ENCODE results near the gene UBE2K.
"Not testable (repeated sequence)": the region's sequence is repeated elsewhere in the genome, so short reads cannot be mapped to it uniquely, and the experiment has no call there.

UBE2K gene

GRCh38 chr4:39813761-39814160 lies 115.8 kb downstream of the UBE2K start:
- not testable (repeated sequence) for DNase-seq

- DNase-seq: no peak
Measured at GRCh38 chr4:39814403-39815185, 116.7 kb downstream of the UBE2K start.

- DNase-seq: no peak
Measured at GRCh38 chr4:39818646-39819045, 120.7 kb downstream of the UBE2K start.

- DNase-seq: no peak
Measured at GRCh38 chr4:39820186-39820585, 122.2 kb downstream of the UBE2K start.

GRCh38 chr4:39821951-39822350 lies 124.0 kb downstream of the UBE2K start:
- DNase-seq: no peak

- no peak for DNase-seq
Measured at GRCh38 chr4:39822662-39823061, 124.7 kb downstream of the UBE2K start.

GRCh38 chr4:39823191-39823590 lies 125.3 kb downstream of the UBE2K start:
- no peak for DNase-seq

- DNase-seq: no peak
Measured at GRCh38 chr4:39825090-39825489, 127.2 kb downstream of the UBE2K start.

- no peak for DNase-seq
Measured at GRCh38 chr4:39825741-39826231, 127.8 kb downstream of the UBE2K start.
